Stimulated activated CD4-positive, alpha-beta T cell treated with anti-CD3 and anti-CD28 coated beads, Interleukin-15, amount 100 ng/mL, for 48 hours (primary cell): ENCODE results near the gene CLCA2.
"Not testable (repeated sequence)": the region's sequence is repeated elsewhere in the genome, so short reads cannot be mapped to it uniquely, and the experiment has no call there.

Experiments used
- DNase-seq, 2 donors: peaks; one replicate each; pipeline ENCODE4 v3.0.0-alpha.2; 2020; ENCODE audit warnings: low read depth in 2 of 2

Gene CLCA2

GRCh38 chr1:86472152-86472551 is 48.2 kb downstream of the CLCA2 start:
- DNase-seq = no peak

- DNase-seq = no peak
Measured at GRCh38 chr1:86472767-86473166, 48.8 kb downstream of the CLCA2 start.

GRCh38 chr1:86477256-86477655 is 53.3 kb downstream of the CLCA2 start:
- no peak for DNase-seq

GRCh38 chr1:86477682-86478081 is 53.7 kb downstream of the CLCA2 start:
- DNase-seq = no peak

GRCh38 chr1:86478416-86479156 is 54.6 kb downstream of the CLCA2 start:
- no peak for DNase-seq

GRCh38 chr1:86481966-86482365 is 58.0 kb downstream of the CLCA2 start:
- no peak for DNase-seq

- DNase-seq = no peak
Measured at GRCh38 chr1:86487131-86487810, 63.3 kb downstream of the CLCA2 start.

GRCh38 chr1:86487811-86488141 is 63.8 kb downstream of the CLCA2 start:
- no peak for DNase-seq

- DNase-seq = no peak
Measured at GRCh38 chr1:86489242-86489878, 65.4 kb downstream of the CLCA2 start.

GRCh38 chr1:86491171-86491950 is 67.4 kb downstream of the CLCA2 start:
- no peak for DNase-seq

GRCh38 chr1:86498281-86498680 is 74.3 kb downstream of the CLCA2 start:
- no peak for DNase-seq

GRCh38 chr1:86499987-86500593 is 76.1 kb downstream of the CLCA2 start:
- no peak for DNase-seq

GRCh38 chr1:86500714-86501113 is 76.7 kb downstream of the CLCA2 start:
- DNase-seq = no peak

GRCh38 chr1:86502125-86502646 is 78.2 kb downstream of the CLCA2 start:
- not testable (repeated sequence) for DNase-seq

GRCh38 chr1:86502721-86503405 is 78.9 kb downstream of the CLCA2 start:
- DNase-seq = no peak

- no peak for DNase-seq
Measured at GRCh38 chr1:86503406-86504136, 79.6 kb downstream of the CLCA2 start.

GRCh38 chr1:86504137-86504479 is 80.1 kb downstream of the CLCA2 start:
- no peak for DNase-seq

GRCh38 chr1:86504895-86505563 is 81.1 kb downstream of the CLCA2 start:
- no peak for DNase-seq

GRCh38 chr1:86505564-86505902 is 81.6 kb downstream of the CLCA2 start:
- no peak for DNase-seq
